HepG2 (cell line): ENCODE measurements around the gene RNU6-8. TPM values are rescaled to one million over a fixed set of nuclear protein-coding genes. Genes with fewer than 3 reads are reported as not detected.

ENCODE experiments used
- ARNTL ChIP-seq: sonication (generic); formaldehyde crosslinking; IDR thresholded peaks from 2 replicates; pipeline ENCODE4 v1.4.0; 2020; ENCODE audit warnings: mild to moderate bottlenecking, missing genetic modification reagents
- EZH2 ChIP-seq: conservative IDR thresholded peaks from 2 replicates; pipeline ENCODE4 v1.6.1; 2012; ENCODE audit warnings: mild to moderate bottlenecking, low read depth, low read length, moderate library complexity
- HDAC1 ChIP-seq: sonication (generic); formaldehyde crosslinking; IDR thresholded peaks from 2 replicates; pipeline ENCODE4 v1.5.1; 2020; ENCODE audit warnings: mild to moderate bottlenecking, missing genetic modification reagents
- HOXA3 ChIP-seq: sonication (generic); formaldehyde crosslinking; IDR thresholded peaks from 2 replicates; pipeline ENCODE4 v1.5.0; 2020; ENCODE audit warnings: missing genetic modification reagents
- IKZF4 ChIP-seq: sonication (generic); formaldehyde crosslinking; IDR thresholded peaks from 2 replicates; pipeline ENCODE4 v1.5.1; 2020; ENCODE audit warnings: borderline replicate concordance, mild to moderate bottlenecking, low read depth, missing genetic modification reagents; ENCODE audit errors: not compliant biosample characterization
- IKZF5 ChIP-seq: IDR thresholded peaks from 2 replicates; pipeline ENCODE4 v1.6.1; 2018; ENCODE audit warnings: missing genetic modification reagents, mild to moderate bottlenecking, missing compliant biosample characterization
- KDM5A ChIP-seq: fragments of 200-600 bp; sonication (generic); IDR thresholded peaks from 2 replicates; pipeline ENCODE4 v1.7.0; 2018; ENCODE audit warnings: antibody characterized with exemption, mild to moderate bottlenecking, low read length, borderline replicate concordance
- KLF15 ChIP-seq: sonication (generic); formaldehyde crosslinking; IDR thresholded peaks from 2 replicates; pipeline ENCODE4 v1.8.1; 2023; ENCODE audit warnings: borderline replicate concordance, mild to moderate bottlenecking, inconsistent platforms, missing genetic modification reagents, mixed read lengths
- NFE2 ChIP-seq: sonication (generic); formaldehyde crosslinking; IDR thresholded peaks from 2 replicates; pipeline ENCODE4 v1.4.0; 2020; ENCODE audit warnings: missing genetic modification reagents
- PLRG1 ChIP-seq: fragments of 450-650 bp; conservative IDR thresholded peaks from 2 replicates; pipeline ENCODE4 v1.6.1; 2016
- SALL1 ChIP-seq: sonication (generic); formaldehyde crosslinking; IDR thresholded peaks from 2 replicates; pipeline ENCODE4 v1.8.0; 2022; ENCODE audit warnings: mild to moderate bottlenecking, missing genetic modification reagents
- SP140L ChIP-seq: sonication (generic); formaldehyde crosslinking; IDR thresholded peaks from 2 replicates; pipeline ENCODE4 v1.4.0; 2020; ENCODE audit warnings: missing genetic modification reagents, borderline replicate concordance
- SRSF1 ChIP-seq: fragments of 200-400 bp; formaldehyde crosslinking; optimal IDR thresholded peaks from 2 replicates; pipeline ENCODE3; 2017; ENCODE audit warnings: mild to moderate bottlenecking, low read depth, low read length, moderate library complexity
- ZBTB20 ChIP-seq: sonication (generic); formaldehyde crosslinking; IDR thresholded peaks from 2 replicates; pipeline ENCODE4 v1.8.1; 2023; ENCODE audit warnings: missing genetic modification reagents, low read depth, mild to moderate bottlenecking, borderline replicate concordance
- ZBTB44 ChIP-seq: sonication (generic); formaldehyde crosslinking; IDR thresholded peaks from 2 replicates; pipeline ENCODE4 v1.4.0; 2020; ENCODE audit warnings: missing genetic modification reagents
- ZFP91 ChIP-seq: sonication (generic); formaldehyde crosslinking; IDR thresholded peaks from 2 replicates; pipeline ENCODE4 v1.9.0; 2022; ENCODE audit warnings: missing genetic modification reagents, mild to moderate bottlenecking, borderline replicate concordance
- ZNF20 ChIP-seq: sonication (generic); formaldehyde crosslinking; IDR thresholded peaks from 2 replicates; pipeline ENCODE4 v1.4.0; 2020; ENCODE audit warnings: mild to moderate bottlenecking, moderate library complexity, missing genetic modification reagents
- ZNF230 ChIP-seq: sonication (generic); formaldehyde crosslinking; IDR thresholded peaks from 2 replicates; pipeline ENCODE4 v1.4.0; 2020; ENCODE audit warnings: mild to moderate bottlenecking, missing genetic modification reagents
- ZNF280B ChIP-seq: sonication (generic); formaldehyde crosslinking; IDR thresholded peaks from 2 replicates; pipeline ENCODE4 v1.5.0; 2020; ENCODE audit warnings: missing genetic modification reagents, mild to moderate bottlenecking, borderline replicate concordance
- ZNF331 ChIP-seq: sonication (generic); formaldehyde crosslinking; IDR thresholded peaks from 2 replicates; pipeline ENCODE4 v1.4.0; 2020; ENCODE audit warnings: missing genetic modification reagents
- ZNF501 ChIP-seq: sonication (generic); formaldehyde crosslinking; IDR thresholded peaks from 2 replicates; pipeline ENCODE4 v1.5.1; 2020; ENCODE audit warnings: mild to moderate bottlenecking, moderate library complexity, missing genetic modification reagents
- ZSCAN5A ChIP-seq: sonication (generic); formaldehyde crosslinking; IDR thresholded peaks from 2 replicates; pipeline ENCODE4 v1.8.0; 2022; ENCODE audit warnings: mild to moderate bottlenecking, missing genetic modification reagents, borderline replicate concordance
- polyA plus RNA-seq, 8 experiments: library from polyadenylated mRNA; depleted of rRNA in 3 of 8; stranded (reverse) in 7 of 8; unstranded in 1 of 8; fragments of >200 nt; fragmentation: Illumina TruSeq in 4 of 8; extraction: Trizol in 4 of 8; gene quantifications; 2 replicates each; pipeline versions ENCODE4 v1.2.1 to v1.2.3, GENCODE V29; 2011 to 2016; ENCODE audit warnings: low read depth in 4 of 8, missing spikeins in 1 of 8, mixed read lengths in 1 of 8; ENCODE audit not compliant: insufficient read depth in 1 of 8
- total RNA-seq, 5 experiments: library from RNA; depleted of rRNA; stranded (reverse); fragments of >200 nt; fragmentation: Illumina TruSeq; extraction: Trizol; gene quantifications; 2 replicates each; pipeline ENCODE4 v1.2.3, GENCODE V29; 2016; ENCODE audit warnings: low read depth in 1 of 5

The RNU6-8 gene
- total and polyA plus RNA-seq, 2 of the 13 experiments (the other 11 are each of a cell fraction or from before 2014, with no cell fraction given) = under 0.01 TPM; not detected in 1

GRCh38 chr14:32201816-32202490 is 1.1 kb downstream of the RNU6-8 start, which contains the start of gene RNU6-7 (continued):
- 0 out of 2 replicates have a peak, but pooled peaks have one; percentile 3 for TF ChIP-seq ARNTL
- TF ChIP-seq ZBTB20 (CRISPR knock-in tag) = no peak
- 0 out of 2 replicates have a peak, but pooled peaks have one; percentile 26 for TF ChIP-seq SALL1 (CRISPR knock-in tag)
- TF ChIP-seq ZNF230 = peak; percentile 25; the same call in 1 of the 2 replicates
- TF ChIP-seq KDM5A = no peak; the same call in 1 of the 2 replicates
- TF ChIP-seq ZNF20 (CRISPR knock-in tag) = peak; percentile 94
- TF ChIP-seq ZNF501 (CRISPR knock-in tag) = peak; percentile 96
- no peak for TF ChIP-seq IKZF5
- no peak for TF ChIP-seq ZSCAN5A (CRISPR knock-in tag)
- no peak for TF ChIP-seq EZH2
- peak; percentile 14; the same call in 1 of the 2 replicates for TF ChIP-seq KLF15
- TF ChIP-seq ZNF331 = no peak; the same call in 1 of the 2 replicates
- TF ChIP-seq ZFP91 = peak; percentile 10; the same call in 1 of the 2 replicates
- TF ChIP-seq ZNF280B (CRISPR knock-in tag) = 0 out of 2 replicates have a peak, but pooled peaks have one; percentile 54
- TF ChIP-seq ZBTB44 (CRISPR knock-in tag) = peak; percentile 83; the same call in 1 of the 2 replicates
- no peak for TF ChIP-seq HDAC1 (CRISPR knock-in tag)
- no peak for TF ChIP-seq PLRG1
- 0 out of 2 replicates have a peak, but pooled peaks have one; percentile 21 for TF ChIP-seq NFE2
- TF ChIP-seq SP140L (CRISPR knock-in tag) = peak; percentile 64; the same call in 1 of the 2 replicates
- TF ChIP-seq IKZF4 (CRISPR knock-in tag) = peak; percentile 19
- TF ChIP-seq SRSF1 = peak; percentile 23
- TF ChIP-seq HOXA3 = peak; percentile 57
